Tibial nerve (tissue), 4 donors: ENCODE measurements around the gene RBM19.

Experiments used
- EP300 ChIP-seq, 2 donors: sonication (generic); formaldehyde crosslinking; IDR thresholded peaks; one replicate each; pipeline ENCODE4 v1.6.1; 2017; ENCODE audit warnings: antibody characterized with exemption in 2 of 2, mild to moderate bottlenecking in 1 of 2
- POLR2A ChIP-seq, 2 donors: fragments of 450-650 bp; IDR thresholded peaks; one replicate each; pipeline ENCODE4 v1.6.1; 2017; ENCODE audit warnings: antibody characterized with exemption in 2 of 2, mild to moderate bottlenecking in 2 of 2, moderate library complexity in 2 of 2
- TF ChIP-seq, protein P1 (sequence below), 5 experiments: fragments of 200-600 bp in 3 of 5; fragments of 450-650 bp in 2 of 5; sonication (generic) in 3 of 5; IDR thresholded peaks; one replicate each; pipeline ENCODE4 v1.5.1; 2016 to 2019; ENCODE audit warnings: antibody characterized with exemption in 5 of 5, mild to moderate bottlenecking in 3 of 5, moderate library complexity in 2 of 5

DNA sequence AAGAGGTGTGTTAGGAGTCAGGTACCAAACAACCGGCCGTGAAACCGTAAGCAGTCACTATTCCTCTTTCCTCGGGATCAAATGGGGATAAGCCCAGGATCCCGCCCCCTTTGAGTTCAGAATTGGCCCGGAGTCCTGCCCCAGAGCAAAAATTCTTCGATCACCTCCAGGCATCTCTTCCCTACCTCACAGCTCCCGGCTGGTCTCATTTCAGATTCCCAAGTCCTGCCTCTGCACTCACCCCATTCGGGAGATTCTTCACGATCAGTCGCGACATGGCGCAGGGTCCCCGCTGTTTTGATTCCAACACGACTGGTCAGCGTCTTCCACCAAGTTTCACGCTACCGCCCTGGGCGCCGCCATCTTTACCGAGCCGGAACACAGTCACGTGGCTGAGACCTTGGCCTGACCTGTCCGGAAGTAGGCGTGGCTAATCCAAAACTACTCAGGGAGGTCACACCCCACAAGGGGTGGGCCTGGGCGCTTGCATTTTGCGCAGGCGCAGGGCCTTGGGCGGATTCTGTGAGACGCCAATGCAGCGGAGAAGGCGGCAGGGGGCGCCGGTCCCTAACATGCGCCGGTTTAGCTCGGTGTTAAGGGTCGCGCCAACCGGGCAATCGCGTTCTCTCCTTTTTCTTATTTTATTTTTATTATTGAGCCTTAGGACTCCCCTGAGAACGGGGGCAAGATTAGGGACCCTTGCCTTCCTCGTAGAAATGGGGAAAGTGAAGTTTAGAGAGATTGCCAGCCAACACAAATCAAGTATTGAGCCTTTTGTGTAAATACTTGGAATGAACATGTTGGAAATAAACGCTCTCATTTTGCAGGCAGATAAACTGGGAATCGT is at the start of gene RBM19:
- TF ChIP-seq, protein P1, sequence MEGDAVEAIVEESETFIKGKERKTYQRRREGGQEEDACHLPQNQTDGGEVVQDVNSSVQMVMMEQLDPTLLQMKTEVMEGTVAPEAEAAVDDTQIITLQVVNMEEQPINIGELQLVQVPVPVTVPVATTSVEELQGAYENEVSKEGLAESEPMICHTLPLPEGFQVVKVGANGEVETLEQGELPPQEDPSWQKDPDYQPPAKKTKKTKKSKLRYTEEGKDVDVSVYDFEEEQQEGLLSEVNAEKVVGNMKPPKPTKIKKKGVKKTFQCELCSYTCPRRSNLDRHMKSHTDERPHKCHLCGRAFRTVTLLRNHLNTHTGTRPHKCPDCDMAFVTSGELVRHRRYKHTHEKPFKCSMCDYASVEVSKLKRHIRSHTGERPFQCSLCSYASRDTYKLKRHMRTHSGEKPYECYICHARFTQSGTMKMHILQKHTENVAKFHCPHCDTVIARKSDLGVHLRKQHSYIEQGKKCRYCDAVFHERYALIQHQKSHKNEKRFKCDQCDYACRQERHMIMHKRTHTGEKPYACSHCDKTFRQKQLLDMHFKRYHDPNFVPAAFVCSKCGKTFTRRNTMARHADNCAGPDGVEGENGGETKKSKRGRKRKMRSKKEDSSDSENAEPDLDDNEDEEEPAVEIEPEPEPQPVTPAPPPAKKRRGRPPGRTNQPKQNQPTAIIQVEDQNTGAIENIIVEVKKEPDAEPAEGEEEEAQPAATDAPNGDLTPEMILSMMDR (IDR thresholded peaks at IDR 0.05): peak; percentile 90 to 97 (median 92)
- peak; percentile 90 to 92 for TF ChIP-seq EP300 (IDR thresholded peaks at IDR 0.05)
- TF ChIP-seq POLR2A (IDR thresholded peaks at IDR 0.05): peak; percentile 26 to 60
